ENCODE data around the gene DCLK3.

Gene DCLK3

GRCh38 chr3:36763850-36764703, at the start of gene DCLK3:
DCLK3 (minus strand) TSS chr3:36764553; CDS start chr3:36764263, 290 bp downstream.
- Histone ChIP-seq H3K27ac (ENCODE audit: low read length) (no peak within 1 kb of the TSS), H3K36me3 (ENCODE audit: control insufficient read depth in 1 of 2, insufficient read depth in 2 of 2, low read length in 2 of 2) (no peaks in the 10 kb centered on the region), H3K27me3 (ENCODE audit: low read depth, low read length) (peaks cover 11% of the 10 kb centered on the region), H3K4me3 (ENCODE audit: low read depth in 1 of 2, low read length in 2 of 2) (peak within 1 kb of the TSS in 1 of 2 donors; percentile 51), H3K4me1 (ENCODE audit: control insufficient read depth in 1 of 2, insufficient read depth in 2 of 2, low read length in 2 of 2) (peaks cover 0 to 4% of the 10 kb centered on the region in 2 donors), H3K9me3 (ENCODE audit: control insufficient read depth in 1 of 2, low read length in 2 of 2) (no peaks in the 10 kb centered on the region)

- H3K9me3 ChIP-seq (ENCODE audit: control insufficient read depth in 1 of 2, low read length in 2 of 2) = no peaks in the 10 kb centered on the region
- no peaks in the 10 kb centered on the region for H3K36me3 ChIP-seq (ENCODE audit: control insufficient read depth in 1 of 2, insufficient read depth in 2 of 2, low read length in 2 of 2)
- no peaks in the 10 kb centered on the region for H3K27me3 ChIP-seq (ENCODE audit: low read depth, low read length)
- H3K27ac ChIP-seq (ENCODE audit: low read length) = no peak overlapping the region
- H3K4me1 ChIP-seq (ENCODE audit: control insufficient read depth in 1 of 2, insufficient read depth in 2 of 2, low read length in 2 of 2) = no peaks in the 10 kb centered on the region
- H3K4me3 ChIP-seq (ENCODE audit: low read depth in 1 of 2, low read length in 2 of 2) = no peak overlapping the region
Measured at GRCh38 chr3:36813305-36813704, 49.0 kb upstream of the DCLK3 start.

- H3K36me3 ChIP-seq (ENCODE audit: control insufficient read depth in 1 of 2, insufficient read depth in 2 of 2, low read length in 2 of 2) = no peaks in the 10 kb centered on the region
- H3K4me1 ChIP-seq (ENCODE audit: control insufficient read depth in 1 of 2, insufficient read depth in 2 of 2, low read length in 2 of 2) = no peaks in the 10 kb centered on the region
Measured at GRCh38 chr3:36812240-36812639, 47.9 kb upstream of the DCLK3 start.

GRCh38 chr3:36811768-36812167, 47.4 kb upstream of the DCLK3 start:
- H3K4me1 ChIP-seq (ENCODE audit: control insufficient read depth in 1 of 2, insufficient read depth in 2 of 2, low read length in 2 of 2) = no peaks in the 10 kb centered on the region
- no peaks in the 10 kb centered on the region for H3K36me3 ChIP-seq (ENCODE audit: control insufficient read depth in 1 of 2, insufficient read depth in 2 of 2, low read length in 2 of 2)
- no peak overlapping the region for H3K27ac ChIP-seq (ENCODE audit: low read length)
- no peak overlapping the region for H3K4me3 ChIP-seq (ENCODE audit: low read depth in 1 of 2, low read length in 2 of 2)
- no peaks in the 10 kb centered on the region for H3K9me3 ChIP-seq (ENCODE audit: control insufficient read depth in 1 of 2, low read length in 2 of 2)
- H3K27me3 ChIP-seq (ENCODE audit: low read depth, low read length) = no peaks in the 10 kb centered on the region

More at GRCh38 chr3:36812240-36812639, 47.9 kb upstream of the DCLK3 start:
- Histone ChIP-seq H3K27ac (ENCODE audit: low read length) (no peak overlapping the region), H3K4me3 (ENCODE audit: low read depth in 1 of 2, low read length in 2 of 2) (no peak overlapping the region), H3K27me3 (ENCODE audit: low read depth, low read length) (no peaks in the 10 kb centered on the region), H3K9me3 (ENCODE audit: control insufficient read depth in 1 of 2, low read length in 2 of 2) (no peaks in the 10 kb centered on the region)

- Histone ChIP-seq H3K4me3 (ENCODE audit: low read depth in 1 of 2, low read length in 2 of 2) (no peak overlapping the region), H3K27me3 (ENCODE audit: low read depth, low read length) (no peaks in the 10 kb centered on the region), H3K27ac (ENCODE audit: low read length) (no peak overlapping the region), H3K36me3 (ENCODE audit: control insufficient read depth in 1 of 2, insufficient read depth in 2 of 2, low read length in 2 of 2) (no peaks in the 10 kb centered on the region), H3K4me1 (ENCODE audit: control insufficient read depth in 1 of 2, insufficient read depth in 2 of 2, low read length in 2 of 2) (no peaks in the 10 kb centered on the region), H3K9me3 (ENCODE audit: control insufficient read depth in 1 of 2, low read length in 2 of 2) (peaks cover 0 to 9% of the 10 kb centered on the region in 2 donors)
Measured at GRCh38 chr3:36804295-36805055, 40.1 kb upstream of the DCLK3 start.

GRCh38 chr3:36803091-36803791, 38.9 kb upstream of the DCLK3 start:
- H3K36me3 ChIP-seq (ENCODE audit: control insufficient read depth in 1 of 2, insufficient read depth in 2 of 2, low read length in 2 of 2) = no peaks in the 10 kb centered on the region
- H3K4me1 ChIP-seq (ENCODE audit: control insufficient read depth in 1 of 2, insufficient read depth in 2 of 2, low read length in 2 of 2) = no peaks in the 10 kb centered on the region
- H3K9me3 ChIP-seq (ENCODE audit: control insufficient read depth in 1 of 2, low read length in 2 of 2) = peaks cover 0 to 9% of the 10 kb centered on the region in 2 donors
- no peak overlapping the region for H3K4me3 ChIP-seq (ENCODE audit: low read depth in 1 of 2, low read length in 2 of 2)
- H3K27ac ChIP-seq (ENCODE audit: low read length) = no peak overlapping the region
- no peaks in the 10 kb centered on the region for H3K27me3 ChIP-seq (ENCODE audit: low read depth, low read length)

GRCh38 chr3:36800533-36801116, 36.3 kb upstream of the DCLK3 start:
- no peaks in the 10 kb centered on the region for H3K9me3 ChIP-seq (ENCODE audit: control insufficient read depth in 1 of 2, low read length in 2 of 2)

GRCh38 chr3:36796881-36797280, 32.5 kb upstream of the DCLK3 start:
- H3K4me3 ChIP-seq (ENCODE audit: low read depth in 1 of 2, low read length in 2 of 2) = no peak overlapping the region
- H3K27me3 ChIP-seq (ENCODE audit: low read depth, low read length) = no peaks in the 10 kb centered on the region

More at GRCh38 chr3:36800533-36801116, 36.3 kb upstream of the DCLK3 start:
- Histone ChIP-seq H3K36me3 (ENCODE audit: control insufficient read depth in 1 of 2, insufficient read depth in 2 of 2, low read length in 2 of 2) (no peaks in the 10 kb centered on the region), H3K4me3 (ENCODE audit: low read depth in 1 of 2, low read length in 2 of 2) (no peak overlapping the region), H3K4me1 (ENCODE audit: control insufficient read depth in 1 of 2, insufficient read depth in 2 of 2, low read length in 2 of 2) (no peaks in the 10 kb centered on the region), H3K27me3 (ENCODE audit: low read depth, low read length) (no peaks in the 10 kb centered on the region), H3K27ac (ENCODE audit: low read length) (no peak overlapping the region)

GRCh38 chr3:36796161-36796560, 31.8 kb upstream of the DCLK3 start:
- Histone ChIP-seq H3K27me3 (ENCODE audit: low read depth, low read length) (no peaks in the 10 kb centered on the region), H3K4me1 (ENCODE audit: control insufficient read depth in 1 of 2, insufficient read depth in 2 of 2, low read length in 2 of 2) (no peaks in the 10 kb centered on the region), H3K27ac (ENCODE audit: low read length) (no peak overlapping the region), H3K4me3 (ENCODE audit: low read depth in 1 of 2, low read length in 2 of 2) (no peak overlapping the region), H3K9me3 (ENCODE audit: control insufficient read depth in 1 of 2, low read length in 2 of 2) (no peaks in the 10 kb centered on the region), H3K36me3 (ENCODE audit: control insufficient read depth in 1 of 2, insufficient read depth in 2 of 2, low read length in 2 of 2) (no peaks in the 10 kb centered on the region)

More at GRCh38 chr3:36796881-36797280, 32.5 kb upstream of the DCLK3 start:
- Histone ChIP-seq H3K27ac (ENCODE audit: low read length) (no peak overlapping the region), H3K36me3 (ENCODE audit: control insufficient read depth in 1 of 2, insufficient read depth in 2 of 2, low read length in 2 of 2) (no peaks in the 10 kb centered on the region), H3K4me1 (ENCODE audit: control insufficient read depth in 1 of 2, insufficient read depth in 2 of 2, low read length in 2 of 2) (no peaks in the 10 kb centered on the region), H3K9me3 (ENCODE audit: control insufficient read depth in 1 of 2, low read length in 2 of 2) (no peaks in the 10 kb centered on the region)

GRCh38 chr3:36795622-36796021, 31.3 kb upstream of the DCLK3 start:
- Histone ChIP-seq H3K27ac (ENCODE audit: low read length) (no peak overlapping the region), H3K4me3 (ENCODE audit: low read depth in 1 of 2, low read length in 2 of 2) (no peak overlapping the region), H3K9me3 (ENCODE audit: control insufficient read depth in 1 of 2, low read length in 2 of 2) (no peaks in the 10 kb centered on the region), H3K4me1 (ENCODE audit: control insufficient read depth in 1 of 2, insufficient read depth in 2 of 2, low read length in 2 of 2) (no peaks in the 10 kb centered on the region), H3K27me3 (ENCODE audit: low read depth, low read length) (no peaks in the 10 kb centered on the region), H3K36me3 (ENCODE audit: control insufficient read depth in 1 of 2, insufficient read depth in 2 of 2, low read length in 2 of 2) (no peaks in the 10 kb centered on the region)

GRCh38 chr3:36792342-36792741, 28.0 kb upstream of the DCLK3 start:
- Histone ChIP-seq H3K4me3 (ENCODE audit: low read depth in 1 of 2, low read length in 2 of 2) (no peak overlapping the region), H3K9me3 (ENCODE audit: control insufficient read depth in 1 of 2, low read length in 2 of 2) (no peaks in the 10 kb centered on the region), H3K27me3 (ENCODE audit: low read depth, low read length) (no peaks in the 10 kb centered on the region), H3K36me3 (ENCODE audit: control insufficient read depth in 1 of 2, insufficient read depth in 2 of 2, low read length in 2 of 2) (no peaks in the 10 kb centered on the region), H3K4me1 (ENCODE audit: control insufficient read depth in 1 of 2, insufficient read depth in 2 of 2, low read length in 2 of 2) (no peaks in the 10 kb centered on the region), H3K27ac (ENCODE audit: low read length) (no peak overlapping the region)

All from muscle layer of duodenum (tissue), 2 donors.